Upper lobe of left lung (tissue), 4 donors: ENCODE measurements around the gene RGS9.
"Not testable (repeated sequence)": the region's sequence is repeated elsewhere in the genome, so short reads cannot be mapped to it uniquely, and the experiment has no call there.

Source experiments
- POLR2A ChIP-seq, 4 donors: fragments of 450-650 bp; IDR thresholded peaks; one replicate each; pipeline ENCODE4 v1.5.1; 2016 to 2017; ENCODE audit warnings: antibody characterized with exemption in 4 of 4, mild to moderate bottlenecking in 2 of 4
- POLR2AphosphoS5 ChIP-seq, 2 donors: sonication (generic); formaldehyde crosslinking; IDR thresholded peaks; one replicate each; pipeline ENCODE4 v1.5.1; 2017; ENCODE audit warnings: antibody characterized with exemption in 2 of 2
- TF ChIP-seq, protein P1 (sequence below), 6 experiments: fragments of 450-650 bp in 4 of 6; fragments of 200-600 bp in 2 of 6; sonication (generic) in 2 of 6; IDR thresholded peaks; one replicate each; pipeline ENCODE4 v1.5.1; 2016 to 2019; ENCODE audit warnings: antibody characterized with exemption in 6 of 6

DNA sequence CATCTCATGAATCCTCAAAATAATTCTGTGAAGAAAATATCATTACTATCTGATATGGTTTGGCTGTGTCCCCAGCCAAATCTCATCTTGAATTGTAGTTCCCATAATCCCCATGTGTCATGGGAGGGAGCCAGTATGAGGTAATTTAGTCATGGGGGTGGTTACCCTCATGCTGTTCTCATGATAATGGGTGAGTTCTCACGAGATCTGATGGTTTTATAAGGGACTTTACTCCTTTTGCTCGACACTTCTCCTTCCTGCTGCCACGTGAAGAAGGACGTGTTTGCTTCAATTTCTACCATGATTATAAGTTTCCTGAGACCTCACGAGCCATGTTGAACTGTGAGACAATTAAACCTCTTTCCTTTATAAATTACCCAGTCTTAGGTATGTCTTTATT, 20.7 kb upstream of the RGS9 start:
- TF ChIP-seq, protein P1, sequence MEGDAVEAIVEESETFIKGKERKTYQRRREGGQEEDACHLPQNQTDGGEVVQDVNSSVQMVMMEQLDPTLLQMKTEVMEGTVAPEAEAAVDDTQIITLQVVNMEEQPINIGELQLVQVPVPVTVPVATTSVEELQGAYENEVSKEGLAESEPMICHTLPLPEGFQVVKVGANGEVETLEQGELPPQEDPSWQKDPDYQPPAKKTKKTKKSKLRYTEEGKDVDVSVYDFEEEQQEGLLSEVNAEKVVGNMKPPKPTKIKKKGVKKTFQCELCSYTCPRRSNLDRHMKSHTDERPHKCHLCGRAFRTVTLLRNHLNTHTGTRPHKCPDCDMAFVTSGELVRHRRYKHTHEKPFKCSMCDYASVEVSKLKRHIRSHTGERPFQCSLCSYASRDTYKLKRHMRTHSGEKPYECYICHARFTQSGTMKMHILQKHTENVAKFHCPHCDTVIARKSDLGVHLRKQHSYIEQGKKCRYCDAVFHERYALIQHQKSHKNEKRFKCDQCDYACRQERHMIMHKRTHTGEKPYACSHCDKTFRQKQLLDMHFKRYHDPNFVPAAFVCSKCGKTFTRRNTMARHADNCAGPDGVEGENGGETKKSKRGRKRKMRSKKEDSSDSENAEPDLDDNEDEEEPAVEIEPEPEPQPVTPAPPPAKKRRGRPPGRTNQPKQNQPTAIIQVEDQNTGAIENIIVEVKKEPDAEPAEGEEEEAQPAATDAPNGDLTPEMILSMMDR (IDR thresholded peaks at IDR 0.05): not testable (repeated sequence)
- TF ChIP-seq POLR2AphosphoS5, POLR2A (IDR thresholded peaks at IDR 0.05): not testable (repeated sequence)
